Vagina (tissue), 2 donors: ENCODE data around the gene SLC28A3. TPM values are rescaled to one million over a fixed set of nuclear protein-coding genes. Genes with fewer than 3 reads are reported as not detected.

ENCODE experiments used
- DNase-seq, 2 donors: peaks; one replicate each; pipeline ENCODE4 v3.0.0-alpha.2; 2017; ENCODE audit errors: extremely low spot score in 2 of 2
- H3K27ac ChIP-seq: fragments of 200-600 bp; sonication (generic); one replicate; pipeline ENCODE4 v1.5.1; 2019
- H3K27me3 ChIP-seq: fragments of 200-600 bp; sonication (generic); one replicate; pipeline ENCODE4 v1.5.1; 2019
- H3K36me3 ChIP-seq, 2 donors: fragments of 200-600 bp; sonication (generic); one replicate each; pipeline ENCODE4 v1.5.1; 2017 to 2019
- H3K4me1 ChIP-seq: fragments of 200-600 bp; sonication (generic); one replicate; pipeline ENCODE4 v1.5.1; 2019
- H3K4me3 ChIP-seq, 2 donors: fragments of 200-600 bp; sonication (generic); 1 replicate in 1 of 2; 2 replicates in 1 of 2; pipeline ENCODE4 v1.5.1; 2016 to 2019
- H3K9me3 ChIP-seq: fragments of 200-600 bp; sonication (generic); one replicate; pipeline ENCODE4 v1.5.1; 2019
- POLR2A ChIP-seq, 2 donors: fragments of 450-650 bp; IDR thresholded peaks; one replicate each; pipeline ENCODE4 v1.6.1; 2017; ENCODE audit warnings: antibody characterized with exemption in 2 of 2, mild to moderate bottlenecking in 2 of 2, moderate library complexity in 2 of 2
- POLR2AphosphoS5 ChIP-seq, 2 donors: sonication (generic); formaldehyde crosslinking; IDR thresholded peaks; one replicate each; pipeline ENCODE4 v1.9.0; 2017; ENCODE audit warnings: antibody characterized with exemption in 2 of 2, mild to moderate bottlenecking in 2 of 2, low read depth in 1 of 2; ENCODE audit not compliant: insufficient read depth in 1 of 2
- intact Hi-C: fragments of 100-400 bp; cut with DNase I; formaldehyde crosslinking; loops from one replicate; pipeline ENCODE4 v1.15.1; 2023
- total RNA-seq: library from RNA; depleted of rRNA; stranded (reverse); fragments of >200 nt; gene quantifications from one replicate; pipeline ENCODE4 v1.2.3, GENCODE V29; 2016
- TF ChIP-seq, protein P1 (sequence below), 3 experiments: fragments of 450-650 bp in 2 of 3; fragments of 200-600 bp in 1 of 3; sonication (generic) in 1 of 3; IDR thresholded peaks; one replicate each; pipeline ENCODE4 v1.5.1; 2017 to 2019; ENCODE audit warnings: antibody characterized with exemption in 3 of 3, mild to moderate bottlenecking in 2 of 3, moderate library complexity in 2 of 3

The SLC28A3 gene
- total RNA-seq, 1 donor from 2014 or later: 10.3 TPM

DNA sequence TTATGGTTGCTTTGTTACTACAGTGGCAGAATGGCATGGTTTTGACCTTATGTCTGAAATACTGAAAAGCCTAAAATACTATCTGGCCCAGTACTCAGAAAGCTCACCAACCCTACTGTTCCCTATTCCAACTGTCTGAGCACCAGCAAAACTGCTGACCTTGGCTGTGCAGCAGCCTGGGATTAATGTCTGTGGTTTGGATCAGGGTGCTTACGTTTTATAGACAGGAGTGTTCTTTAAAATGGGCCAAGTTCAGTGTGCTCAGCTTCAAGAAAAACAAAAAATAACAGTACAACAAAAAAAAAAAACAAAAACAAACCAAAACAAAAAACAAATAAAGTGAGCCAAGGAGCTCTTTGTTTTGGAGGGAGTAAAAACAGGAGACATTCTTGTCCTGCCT is 36.4 kb downstream of the SLC28A3 start:
- Histone ChIP-seq H3K4me1 (peaks cover 23% of the 10 kb centered on the region), H3K27me3 (no peaks in the 10 kb centered on the region), H3K9me3 (no peaks in the 10 kb centered on the region), H3K27ac (no peak overlapping the region), H3K4me3 (no peak overlapping the region), H3K36me3 (no peaks in the 10 kb centered on the region)
- intact Hi-C loops: no loop called here
- no peak for DNase-seq
- TF ChIP-seq POLR2A (IDR thresholded peaks at IDR 0.05): no peak
- TF ChIP-seq, protein P1, sequence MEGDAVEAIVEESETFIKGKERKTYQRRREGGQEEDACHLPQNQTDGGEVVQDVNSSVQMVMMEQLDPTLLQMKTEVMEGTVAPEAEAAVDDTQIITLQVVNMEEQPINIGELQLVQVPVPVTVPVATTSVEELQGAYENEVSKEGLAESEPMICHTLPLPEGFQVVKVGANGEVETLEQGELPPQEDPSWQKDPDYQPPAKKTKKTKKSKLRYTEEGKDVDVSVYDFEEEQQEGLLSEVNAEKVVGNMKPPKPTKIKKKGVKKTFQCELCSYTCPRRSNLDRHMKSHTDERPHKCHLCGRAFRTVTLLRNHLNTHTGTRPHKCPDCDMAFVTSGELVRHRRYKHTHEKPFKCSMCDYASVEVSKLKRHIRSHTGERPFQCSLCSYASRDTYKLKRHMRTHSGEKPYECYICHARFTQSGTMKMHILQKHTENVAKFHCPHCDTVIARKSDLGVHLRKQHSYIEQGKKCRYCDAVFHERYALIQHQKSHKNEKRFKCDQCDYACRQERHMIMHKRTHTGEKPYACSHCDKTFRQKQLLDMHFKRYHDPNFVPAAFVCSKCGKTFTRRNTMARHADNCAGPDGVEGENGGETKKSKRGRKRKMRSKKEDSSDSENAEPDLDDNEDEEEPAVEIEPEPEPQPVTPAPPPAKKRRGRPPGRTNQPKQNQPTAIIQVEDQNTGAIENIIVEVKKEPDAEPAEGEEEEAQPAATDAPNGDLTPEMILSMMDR (IDR thresholded peaks at IDR 0.05): no peak
- TF ChIP-seq POLR2AphosphoS5 (IDR thresholded peaks at IDR 0.05; ENCODE audit: insufficient read depth in 1 of 2, low read depth in 1 of 2): no peak

DNA sequence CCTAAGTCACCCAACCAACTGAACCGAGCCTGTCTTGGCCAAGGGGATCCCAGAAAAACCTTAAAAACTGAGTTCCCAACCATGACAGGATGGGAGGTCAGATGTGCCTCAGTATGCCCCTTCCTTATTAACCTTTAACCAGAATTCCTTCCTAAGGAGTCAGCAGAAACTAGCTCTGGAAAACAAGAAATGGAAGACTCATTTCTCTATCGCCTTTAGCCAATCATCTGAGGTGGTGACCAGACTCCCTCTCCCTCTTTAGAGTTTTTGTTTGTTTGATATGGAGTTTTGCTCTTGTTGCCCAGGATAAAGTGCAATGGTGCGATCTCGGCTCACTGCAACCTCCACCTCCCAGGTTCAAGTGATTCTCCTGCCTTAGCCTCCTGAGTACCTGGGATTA is 37.5 kb downstream of the SLC28A3 start:
- intact Hi-C loops: no loop called here
- Histone ChIP-seq H3K4me1 (peaks cover 23% of the 10 kb centered on the region), H3K4me3 (no peak overlapping the region), H3K27me3 (no peaks in the 10 kb centered on the region), H3K9me3 (no peaks in the 10 kb centered on the region), H3K27ac (no peak overlapping the region), H3K36me3 (no peaks in the 10 kb centered on the region)
- no peak for DNase-seq
- TF ChIP-seq POLR2A (IDR thresholded peaks at IDR 0.05): no peak

DNA sequence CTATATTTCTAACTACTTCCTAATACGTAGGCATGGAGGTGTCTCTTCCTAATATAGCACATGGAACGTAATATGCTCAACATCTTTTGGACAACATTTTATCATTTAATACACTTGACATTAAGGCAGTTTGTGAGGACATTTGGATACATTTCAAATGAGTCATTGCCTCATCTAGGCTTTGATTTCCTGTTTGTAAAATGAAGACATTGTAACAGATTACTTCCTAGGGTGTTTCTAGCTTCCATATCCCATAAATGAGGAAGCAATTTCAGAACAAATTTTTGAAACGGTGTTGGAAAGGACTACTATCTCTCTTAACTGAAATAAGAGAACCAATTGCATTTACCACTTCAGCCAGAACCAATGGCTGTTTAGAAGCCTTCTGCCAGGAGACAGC is 38.7 kb downstream of the SLC28A3 start:
- H3K27ac ChIP-seq: no peak overlapping the region
- intact Hi-C loops: no loop called here
- no peak for DNase-seq
- H3K27me3 ChIP-seq: no peaks in the 10 kb centered on the region
- no peak for TF ChIP-seq POLR2AphosphoS5 (IDR thresholded peaks at IDR 0.05; ENCODE audit: insufficient read depth in 1 of 2, low read depth in 1 of 2)
- H3K4me1 ChIP-seq: peaks cover 23% of the 10 kb centered on the region
- H3K36me3 ChIP-seq: no peaks in the 10 kb centered on the region
- no peak overlapping the region for H3K4me3 ChIP-seq
- no peaks in the 10 kb centered on the region for H3K9me3 ChIP-seq

DNA sequence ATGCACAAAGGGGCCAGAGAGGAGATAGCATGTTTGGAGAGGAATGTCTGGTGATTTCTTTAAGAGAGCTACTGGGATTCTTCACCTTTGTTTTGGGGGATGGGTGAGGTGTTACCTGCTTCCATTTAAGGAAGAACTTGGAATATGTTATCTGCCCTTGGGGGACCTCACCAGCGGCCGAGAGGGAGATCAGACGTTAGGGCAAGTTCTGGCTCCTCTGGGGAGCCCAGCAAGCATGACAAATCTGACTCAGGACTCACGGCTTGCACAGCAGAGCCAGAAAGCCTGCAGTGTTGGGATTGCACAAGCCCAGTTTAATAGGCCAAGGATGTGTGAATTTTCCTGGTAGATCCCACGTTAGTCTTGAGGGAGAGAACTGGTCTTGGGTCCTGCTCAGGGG is 40.3 kb downstream of the SLC28A3 start:
- Histone ChIP-seq H3K27me3 (no peaks in the 10 kb centered on the region), H3K27ac (no peak overlapping the region), H3K9me3 (no peaks in the 10 kb centered on the region), H3K4me1 (peaks cover 23% of the 10 kb centered on the region), H3K4me3 (no peak overlapping the region), H3K36me3 (no peaks in the 10 kb centered on the region)
- TF ChIP-seq POLR2AphosphoS5 (IDR thresholded peaks at IDR 0.05; ENCODE audit: insufficient read depth in 1 of 2, low read depth in 1 of 2) (no peak), POLR2A (IDR thresholded peaks at IDR 0.05) (no peak)
- TF ChIP-seq, protein P1 (IDR thresholded peaks at IDR 0.05): no peak
- intact Hi-C loops: no loop called here
- no peak for DNase-seq

DNA sequence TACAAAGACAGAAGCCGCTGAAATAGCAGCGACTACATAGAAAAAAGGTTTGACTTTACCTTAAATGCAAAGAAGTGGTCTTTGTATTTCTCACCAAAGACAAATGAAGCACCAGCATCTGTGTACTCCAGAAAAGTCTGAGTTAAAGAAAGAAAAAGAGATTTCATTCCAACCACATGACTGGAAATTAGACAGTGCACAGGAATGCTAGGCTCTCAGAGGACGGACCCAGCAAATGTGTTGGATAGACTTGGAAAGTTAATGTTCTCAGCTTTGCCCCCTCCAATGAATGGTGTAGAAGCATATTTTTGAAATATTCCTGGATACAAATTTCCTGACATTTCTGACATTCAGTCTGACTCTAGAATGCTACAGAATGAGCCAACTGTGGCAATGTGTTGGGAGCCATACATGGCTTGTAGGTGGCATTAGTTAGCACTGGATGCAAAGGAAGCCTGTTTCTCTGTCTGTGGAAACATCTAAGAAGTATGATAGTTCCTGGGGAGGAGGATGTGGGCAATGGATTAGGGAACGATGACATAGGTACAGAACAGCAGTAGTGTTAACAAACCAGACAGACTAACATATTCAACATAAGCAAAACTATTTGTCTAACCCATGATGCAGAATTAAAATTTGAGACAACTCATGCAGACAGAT is 43.3 kb downstream of the SLC28A3 start:
- peaks cover 8% of the 10 kb centered on the region for H3K4me1 ChIP-seq
- H3K9me3 ChIP-seq: no peaks in the 10 kb centered on the region
- DNase-seq: no peak
- intact Hi-C loops: no loop called here
- H3K27ac ChIP-seq: no peak overlapping the region
- H3K4me3 ChIP-seq: no peak overlapping the region
- no peaks in the 10 kb centered on the region for H3K27me3 ChIP-seq
- TF ChIP-seq, protein P1 (IDR thresholded peaks at IDR 0.05): no peak
- no peaks in the 10 kb centered on the region for H3K36me3 ChIP-seq

DNA sequence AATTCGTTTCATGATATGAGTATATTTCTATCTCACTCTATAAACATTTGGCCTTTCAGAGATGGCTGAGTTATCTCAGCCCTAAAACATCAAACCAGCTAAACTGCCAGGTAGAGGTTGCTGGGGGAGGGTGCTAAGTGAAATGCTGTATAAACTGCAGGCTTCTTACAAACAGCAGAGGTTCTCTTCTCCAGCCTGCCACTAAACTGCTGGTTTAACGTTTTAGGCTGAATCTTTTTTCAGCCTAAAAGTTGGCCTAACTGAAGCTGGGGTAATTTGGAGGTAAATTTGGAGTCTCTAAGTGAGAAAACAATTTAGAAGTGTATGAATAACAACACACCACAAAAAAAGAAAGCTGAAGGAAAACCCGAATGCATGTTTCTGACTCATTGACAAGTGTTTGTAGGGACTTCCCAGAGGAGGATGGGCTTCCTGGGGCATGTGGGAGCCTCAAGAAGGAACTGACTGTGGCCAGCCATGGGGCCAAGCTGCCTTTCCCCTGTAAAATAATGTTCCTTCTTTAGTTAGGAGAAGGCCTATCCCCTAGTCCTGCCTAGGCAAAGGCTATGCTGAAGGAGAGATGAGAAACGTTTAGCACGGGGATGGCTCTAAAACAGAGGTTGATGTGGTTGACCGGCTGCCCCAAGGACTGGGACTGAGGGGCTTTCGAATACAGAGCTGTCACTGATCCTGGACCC is 44.3 kb downstream of the SLC28A3 start:
- intact Hi-C loops: no loop called here
- Histone ChIP-seq H3K36me3 (no peaks in the 10 kb centered on the region), H3K4me3 (no peak overlapping the region), H3K4me1 (peaks cover under 1% of the 10 kb centered on the region), H3K27me3 (no peaks in the 10 kb centered on the region), H3K9me3 (no peaks in the 10 kb centered on the region), H3K27ac (no peak overlapping the region)
- no peak for DNase-seq
- TF ChIP-seq POLR2A (IDR thresholded peaks at IDR 0.05) (no peak), POLR2AphosphoS5 (IDR thresholded peaks at IDR 0.05; ENCODE audit: insufficient read depth in 1 of 2, low read depth in 1 of 2) (no peak)
- TF ChIP-seq, protein P1 (IDR thresholded peaks at IDR 0.05): no peak
